ENCODE results near the gene CNOT10.

DNA sequence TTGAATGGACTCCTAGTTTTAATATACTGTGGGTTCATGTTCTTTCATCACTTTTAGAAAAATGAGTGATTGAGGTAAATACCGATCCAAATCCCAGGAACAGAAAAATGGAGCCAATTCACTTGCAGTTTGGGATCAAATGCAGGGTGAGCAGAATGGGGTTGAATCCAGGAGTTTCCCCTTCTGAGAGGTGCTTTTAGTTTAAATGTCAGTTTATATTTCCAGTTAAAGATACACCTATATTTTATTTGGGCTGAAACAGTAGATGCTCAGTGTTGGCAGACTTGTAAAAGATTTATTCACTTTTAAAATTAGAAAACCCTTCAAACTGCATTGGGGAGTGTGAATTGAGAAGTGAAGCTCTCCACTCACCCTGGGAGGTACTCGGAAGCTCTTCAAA, 135.4 kb downstream of the CNOT10 start:
- no peak for TF ChIP-seq SETDB1 (IDR thresholded peaks at IDR 0.05; ENCODE audit: insufficient read length, low read length)
- TF ChIP-seq ZNF510 (tag by site-specific recombination; IDR thresholded peaks at IDR 0.05; ENCODE audit: insufficient replicate concordance), result no peak
- TF ChIP-seq KLF9 (tag by site-specific recombination; IDR thresholded peaks at IDR 0.05; ENCODE audit: low read depth), result no peak
- TF ChIP-seq ZFP41 (tag by site-specific recombination; IDR thresholded peaks at IDR 0.05; ENCODE audit: borderline replicate concordance), result no peak
- TF ChIP-seq ZNF169 (tag by site-specific recombination; IDR thresholded peaks at IDR 0.05), result no peak
- no peak for TF ChIP-seq ZFP3 (tag by site-specific recombination; IDR thresholded peaks at IDR 0.05; ENCODE audit: low read depth)
- no peak for TF ChIP-seq ZNF121 (tag by site-specific recombination; IDR thresholded peaks at IDR 0.05)
- no peak for TF ChIP-seq ELK4 (IDR thresholded peaks at IDR 0.05; ENCODE audit: borderline replicate concordance, low read depth, low read length)
- no peak for TF ChIP-seq CTCF (tag by site-specific recombination; IDR thresholded peaks at IDR 0.05)
- TF ChIP-seq ZSCAN4 (tag by site-specific recombination; IDR thresholded peaks at IDR 0.05), result no peak
- no peak for TF ChIP-seq ZNF404 (tag by site-specific recombination; IDR thresholded peaks at IDR 0.05)
- TF ChIP-seq KLF1 (tag by site-specific recombination; IDR thresholded peaks at IDR 0.05), result no peak
- TF ChIP-seq PBX3 (CRISPR knock-in tag; IDR thresholded peaks at IDR 0.05), result no peak
- TF ChIP-seq ZNF544 (tag by site-specific recombination; IDR thresholded peaks at IDR 0.05), result no peak

All from HEK293 (cell line).